ENCODE measurements around the gene ZCCHC14.
A peak's percentile ranks its signal among the peaks of the same experiment; 100 is the strongest.
"Not testable (repeated sequence)": the region's sequence is repeated elsewhere in the genome, so short reads cannot be mapped to it uniquely, and the experiment has no call there.

Gene ZCCHC14

GRCh38 chr16:87497023-87497766, 4.4 kb upstream of the ZCCHC14 start:
- not testable (repeated sequence) for DNase-seq (ENCODE audit: low read depth)

GRCh38 chr16:87496447-87496801, 3.6 kb upstream of the ZCCHC14 start:
- no peak for DNase-seq (ENCODE audit: low read depth)

GRCh38 chr16:87495578-87496446, 3.0 kb upstream of the ZCCHC14 start:
- no peak for DNase-seq (ENCODE audit: low read depth)

GRCh38 chr16:87493608-87494280, 920 bp upstream of the ZCCHC14 start:
- peak; percentile 22 for DNase-seq (ENCODE audit: low read depth)

GRCh38 chr16:87492291-87492630, 563 bp downstream of the ZCCHC14 start:
- no peak for DNase-seq (ENCODE audit: low read depth)

- peak; percentile 36 for DNase-seq (ENCODE audit: low read depth)
Measured at GRCh38 chr16:87491522-87492290, 1.1 kb downstream of the ZCCHC14 start.

GRCh38 chr16:87490799-87491521, 1.9 kb downstream of the ZCCHC14 start:
- not testable (repeated sequence) for DNase-seq (ENCODE audit: low read depth)

GRCh38 chr16:87490096-87490798, 2.6 kb downstream of the ZCCHC14 start:
- no peak for DNase-seq (ENCODE audit: low read depth)

GRCh38 chr16:87489434-87490045, 3.3 kb downstream of the ZCCHC14 start:
- no peak for DNase-seq (ENCODE audit: low read depth)

- DNase-seq (ENCODE audit: low read depth), result not testable (repeated sequence)
Measured at GRCh38 chr16:87488960-87489359, 3.9 kb downstream of the ZCCHC14 start.

- no peak for DNase-seq (ENCODE audit: low read depth)
Measured at GRCh38 chr16:87487361-87487924, 5.4 kb downstream of the ZCCHC14 start.

GRCh38 chr16:87486713-87487247, 6.0 kb downstream of the ZCCHC14 start:
- DNase-seq (ENCODE audit: low read depth), result no peak

- DNase-seq (ENCODE audit: low read depth), result no peak
Measured at GRCh38 chr16:87486282-87486681, 6.5 kb downstream of the ZCCHC14 start.

- not testable (repeated sequence) for DNase-seq (ENCODE audit: low read depth)
Measured at GRCh38 chr16:87485792-87486191, 7.0 kb downstream of the ZCCHC14 start.

GRCh38 chr16:87484487-87485331, 8.1 kb downstream of the ZCCHC14 start:
- DNase-seq (ENCODE audit: low read depth), result no peak

- no peak for DNase-seq (ENCODE audit: low read depth)
Measured at GRCh38 chr16:87483481-87483880, 9.3 kb downstream of the ZCCHC14 start.

- DNase-seq (ENCODE audit: low read depth), result not testable (repeated sequence)
Measured at GRCh38 chr16:87482670-87483069, 10.2 kb downstream of the ZCCHC14 start.

GRCh38 chr16:87482266-87482665, 10.6 kb downstream of the ZCCHC14 start:
- no peak for DNase-seq (ENCODE audit: low read depth)

- DNase-seq (ENCODE audit: low read depth), result not testable (repeated sequence)
Measured at GRCh38 chr16:87481711-87482110, 11.1 kb downstream of the ZCCHC14 start.

Data from amniotic epithelial cell (primary cell).